Neural cell (in vitro differentiated cells): ENCODE results near the gene TMC2. TPM values are rescaled to one million over a fixed set of nuclear protein-coding genes. Genes with fewer than 3 reads are reported as not detected.

ENCODE experiments used
- H2AFZ ChIP-seq: fragments of 200-600, 300-800 bp; sonication (generic), shearing (Covaris generic); 2 replicates; pipeline ENCODE4 v1.6.0; 2014; ENCODE audit warnings: low read depth, mild to moderate bottlenecking, antibody characterized with exemption, low read length, moderate library complexity
- H3F3A ChIP-seq: fragments of 200-600 bp; shearing (Covaris generic); 2 replicates; pipeline ENCODE4 v1.6.1; 2016; ENCODE audit warnings: mild to moderate bottlenecking, moderate library complexity, mixed read lengths, antibody characterized with exemption, low read length; ENCODE audit not compliant: insufficient read depth, poor library complexity, severe bottlenecking
- H3K27ac ChIP-seq: fragments of 200-600, 300-800 bp; sonication (generic), shearing (Covaris generic); 2 replicates; pipeline ENCODE4 v1.5.1; 2014; ENCODE audit warnings: mild to moderate bottlenecking, low read length, moderate library complexity
- H3K27me3 ChIP-seq: fragments of 300-800, 200-600 bp; sonication (generic), shearing (Covaris generic); 2 replicates; pipeline ENCODE4 v1.6.0; 2014; ENCODE audit warnings: mild to moderate bottlenecking, low read depth, low read length, moderate library complexity; ENCODE audit not compliant: insufficient read depth
- H3K36me3 ChIP-seq: fragments of 300-800, 200-600 bp; sonication (generic), shearing (Covaris generic); 2 replicates; pipeline ENCODE4 v1.5.1; 2014; ENCODE audit warnings: mild to moderate bottlenecking, antibody characterized with exemption, low read length, moderate library complexity; ENCODE audit not compliant: insufficient read depth
- H3K4me2 ChIP-seq: fragments of 300-800, 200-600 bp; sonication (generic), shearing (Covaris generic); 2 replicates; pipeline ENCODE4 v1.6.0; 2014; ENCODE audit warnings: mild to moderate bottlenecking, low read length
- H3K4me3 ChIP-seq: fragments of 300-800, 200-600 bp; sonication (generic), shearing (Covaris generic); 2 replicates; pipeline ENCODE4 v1.5.1; 2014; ENCODE audit warnings: mild to moderate bottlenecking, low read length, moderate library complexity
- H3K79me2 ChIP-seq: fragments of 200-600 bp; shearing (Covaris generic); replicated peaks from 2 replicates; pipeline ENCODE4 v1.6.0; 2014; ENCODE audit warnings: mild to moderate bottlenecking, low read length, moderate library complexity; ENCODE audit not compliant: insufficient read depth
- H3K9ac ChIP-seq: fragments of 300-800, 200-600 bp; sonication (generic), shearing (Covaris generic); 2 replicates; pipeline ENCODE4 v1.6.1; 2016; ENCODE audit warnings: mild to moderate bottlenecking, low read length, mixed read lengths
- H3K9me2 ChIP-seq: fragments of 200-600 bp; shearing (Covaris generic); 2 replicates; pipeline ENCODE4 v1.6.1; 2016; ENCODE audit warnings: mild to moderate bottlenecking, low read length, mixed read lengths; ENCODE audit not compliant: insufficient read depth
- H3K9me3 ChIP-seq: fragments of 200-600, 300-800 bp; sonication (generic), shearing (Covaris generic); 2 replicates; pipeline ENCODE4 v1.6.1; 2016; ENCODE audit warnings: mild to moderate bottlenecking, mixed run types, low read length, moderate library complexity, mixed read lengths
- H4K20me1 ChIP-seq: fragments of 200-600 bp; shearing (Covaris generic); 2 replicates; pipeline ENCODE4 v1.6.1; 2016; ENCODE audit warnings: mild to moderate bottlenecking, mixed run types; ENCODE audit not compliant: insufficient read depth
- CTCF ChIP-seq: fragments of 450-650 bp; IDR thresholded peaks from 2 replicates; pipeline ENCODE4 v1.5.1; 2014; ENCODE audit warnings: antibody characterized with exemption, mild to moderate bottlenecking, moderate library complexity; ENCODE audit not compliant: poor library complexity, severe bottlenecking
- EP300 ChIP-seq: fragments of 450-650 bp; conservative IDR thresholded peaks from 2 replicates; pipeline ENCODE4 v1.6.1; 2014; ENCODE audit warnings: antibody characterized with exemption, mild to moderate bottlenecking, moderate library complexity; ENCODE audit not compliant: poor library complexity, severe bottlenecking
- EZH2 ChIP-seq: fragments of 200-600, 300-800 bp; shearing (Covaris generic), sonication (generic); IDR thresholded peaks from 2 replicates; pipeline ENCODE4 v1.6.1; 2014; ENCODE audit warnings: antibody characterized with exemption, low read length, borderline replicate concordance, mild to moderate bottlenecking; ENCODE audit not compliant: insufficient read depth, poor library complexity, severe bottlenecking
- MXI1 ChIP-seq: fragments of 450-650 bp; conservative IDR thresholded peaks from 2 replicates; pipeline ENCODE4 v1.6.1; 2014; ENCODE audit warnings: antibody characterized with exemption, mild to moderate bottlenecking; ENCODE audit not compliant: poor library complexity, severe bottlenecking
- POLR2AphosphoS5 ChIP-seq: IDR thresholded peaks from 2 replicates; pipeline ENCODE4 v1.6.1; 2012
- RAD21 ChIP-seq: fragments of 450-650 bp; conservative IDR thresholded peaks from 2 replicates; pipeline ENCODE4 v1.6.1; 2014; ENCODE audit warnings: antibody characterized with exemption, mild to moderate bottlenecking, moderate library complexity
- REST ChIP-seq: IDR thresholded peaks from 2 replicates; pipeline ENCODE4 v1.6.1; 2012; ENCODE audit warnings: borderline replicate concordance
- SMC3 ChIP-seq: fragments of 450-650 bp; conservative IDR thresholded peaks from 2 replicates; pipeline ENCODE4 v1.6.1; 2014; ENCODE audit warnings: antibody characterized with exemption, mild to moderate bottlenecking, moderate library complexity; ENCODE audit not compliant: poor library complexity
- TAF1 ChIP-seq: IDR thresholded peaks from 2 replicates; pipeline ENCODE4 v1.6.1; 2012; ENCODE audit warnings: low read depth
- polyA plus RNA-seq: library from polyadenylated mRNA; depleted of rRNA; stranded (reverse); fragments of >200 nt; gene quantifications from 2 replicates; pipeline ENCODE4 v1.2.3, GENCODE V29; 2014

The TMC2 gene
- polyA plus RNA-seq, 1 donor from 2014 or later, result 0.11 TPM

DNA sequence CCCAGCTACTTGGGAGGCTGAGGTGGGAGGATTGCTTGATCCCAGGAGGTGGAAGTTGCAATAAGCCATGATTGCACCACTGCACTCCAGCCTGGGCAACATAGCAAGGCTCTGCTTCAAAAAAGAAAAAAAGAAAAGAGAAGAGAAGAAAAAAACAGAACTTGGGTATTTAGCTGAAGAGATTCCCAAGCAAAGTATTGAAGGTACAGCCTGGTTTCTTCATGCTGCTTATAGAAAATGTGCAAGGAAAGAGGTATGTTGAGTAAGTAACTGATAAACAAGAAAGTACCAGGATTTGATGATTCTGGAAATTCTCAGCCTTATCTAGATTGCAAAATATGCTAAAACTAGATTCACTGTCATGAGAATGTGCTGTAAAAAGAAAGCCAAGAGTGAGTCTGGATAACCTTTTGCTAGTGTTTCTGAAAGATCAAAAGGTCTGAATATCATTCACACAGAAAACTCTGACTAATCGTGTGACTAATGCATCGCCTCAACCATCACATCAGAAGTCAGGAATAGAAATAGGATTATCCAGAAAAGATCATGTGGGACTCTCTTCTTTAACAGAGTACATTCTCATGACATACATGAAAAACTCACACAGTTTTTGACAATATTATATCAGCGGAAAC lies 83.7 kb downstream of the TMC2 start:
- no peaks in the 10 kb centered on the region for H4K20me1 ChIP-seq
- H3K79me2 ChIP-seq, result no peaks in the 10 kb centered on the region
- no peaks in the 10 kb centered on the region for H3K36me3 ChIP-seq
- H3K4me3 ChIP-seq, result no peak overlapping the region
- H3K9me2 ChIP-seq, result no peaks in the 10 kb centered on the region
- H3K27ac ChIP-seq, result no peak overlapping the region
- TF ChIP-seq MXI1, result no peak
- no peak for TF ChIP-seq SMC3
- no peak for TF ChIP-seq RAD21
- TF ChIP-seq REST, result no peak
- no peak for TF ChIP-seq EZH2
- TF ChIP-seq EP300, result no peak
- no peak for TF ChIP-seq TAF1
- no peak for TF ChIP-seq POLR2AphosphoS5
- no peak for TF ChIP-seq CTCF
- no peaks in the 10 kb centered on the region for H3F3A ChIP-seq
- H3K9me3 ChIP-seq, result peaks cover 3% of the 10 kb centered on the region
- H2AFZ ChIP-seq, result no peak overlapping the region
- H3K9ac ChIP-seq, result no peak overlapping the region
- H3K4me2 ChIP-seq, result no peak overlapping the region
- no peaks in the 10 kb centered on the region for H3K27me3 ChIP-seq

- Histone ChIP-seq H3F3A (no peaks in the 10 kb centered on the region), H4K20me1 (no peaks in the 10 kb centered on the region), H3K4me2 (no peak overlapping the region), H2AFZ (no peak overlapping the region), H3K9me2 (no peaks in the 10 kb centered on the region), H3K36me3 (no peaks in the 10 kb centered on the region), H3K9me3 (peaks cover 3% of the 10 kb centered on the region), H3K27ac (no peak overlapping the region), H3K27me3 (no peaks in the 10 kb centered on the region), H3K9ac (no peak overlapping the region), H3K79me2 (no peaks in the 10 kb centered on the region), H3K4me3 (no peak overlapping the region)
- TF ChIP-seq CTCF (no peak), MXI1 (no peak), TAF1 (no peak), EZH2 (no peak), REST (no peak), RAD21 (no peak), POLR2AphosphoS5 (no peak), SMC3 (no peak), EP300 (no peak)
Measured at GRCh38 chr20:2624190-2624589, 87.8 kb downstream of the TMC2 start.
